Myocyte (in vitro differentiated cells): ENCODE results near the gene TNRC6A. TPM values are rescaled to one million over a fixed set of nuclear protein-coding genes. Genes with fewer than 3 reads are reported as not detected.
"Not testable (repeated sequence)": the region's sequence is repeated elsewhere in the genome, so short reads cannot be mapped to it uniquely, and the experiment has no call there.

Source experiments
- DNase-seq: peaks from one replicate; pipeline ENCODE4 v3.0.0-alpha.2; 2012; ENCODE audit warnings: low read depth
- total RNA-seq: library from RNA; depleted of rRNA; stranded (reverse); fragments of >200 nt; gene quantifications from 2 replicates; pipeline ENCODE4 v1.2.3, GENCODE V29; 2014

The TNRC6A gene
- total RNA-seq, 1 donor from 2014 or later = 15.0 TPM

DNA sequence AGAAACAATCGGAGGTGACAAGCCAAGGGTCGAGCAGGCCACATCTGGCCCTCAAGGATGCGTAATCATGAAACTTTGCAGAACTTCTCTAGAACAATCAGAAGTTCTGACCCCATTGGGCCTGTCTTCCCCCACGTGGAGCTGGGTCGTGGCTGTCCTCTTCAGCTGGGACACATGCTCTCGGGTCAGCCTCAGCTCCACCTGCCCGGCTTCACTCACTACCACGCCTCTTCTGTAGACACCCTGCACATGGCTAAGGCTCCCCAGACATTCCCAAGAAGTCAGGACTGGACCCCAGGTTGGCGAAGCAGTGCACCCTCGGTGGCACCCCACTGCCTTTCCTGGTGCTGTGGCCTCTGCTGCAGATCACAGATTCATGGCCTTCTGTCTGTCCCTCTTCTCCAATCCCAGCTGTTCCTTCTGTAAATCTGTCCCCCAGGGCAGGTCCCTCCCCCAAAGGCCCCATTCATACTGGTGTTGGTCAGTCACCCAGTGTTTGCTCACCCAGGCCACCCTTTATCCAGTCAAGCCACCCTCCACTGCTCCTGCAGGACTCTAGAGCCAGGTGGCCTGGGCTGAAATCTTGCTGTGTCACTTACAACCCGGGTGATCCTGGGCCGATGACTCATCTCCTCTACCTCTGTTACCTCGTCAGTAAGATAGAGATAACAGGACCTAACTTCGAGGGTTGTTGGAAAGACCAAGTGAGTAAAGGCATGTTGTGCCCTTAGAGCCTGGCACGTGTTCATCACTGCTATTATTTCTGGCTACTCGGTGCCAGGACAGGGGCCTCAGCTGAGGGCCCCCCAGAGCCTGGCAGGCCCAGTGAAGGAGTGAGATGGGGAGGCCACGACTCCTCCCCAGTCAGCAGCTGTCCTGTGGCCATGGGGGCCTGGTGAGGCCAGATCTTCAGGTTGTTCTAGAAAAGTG is 114.9 kb downstream of the TNRC6A start:
- DNase-seq = no peak

DNA sequence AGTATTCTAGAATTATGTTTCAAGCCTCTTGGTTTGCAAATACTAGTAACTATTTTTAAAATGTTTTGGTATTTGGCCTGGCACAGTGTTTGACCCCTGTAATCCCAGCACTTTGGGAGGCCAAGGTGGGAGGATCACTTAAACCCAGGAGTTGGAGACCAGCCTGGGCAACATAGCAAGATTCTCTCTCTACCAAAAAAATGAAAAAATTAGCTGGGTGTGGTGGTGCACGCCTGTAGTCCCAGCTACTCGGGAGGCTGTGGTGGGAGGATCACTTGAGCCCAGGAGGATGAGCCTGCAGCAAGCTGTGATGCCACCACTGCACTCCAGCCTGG is 115.5 kb downstream of the TNRC6A start:
- not testable (repeated sequence) for DNase-seq

DNA sequence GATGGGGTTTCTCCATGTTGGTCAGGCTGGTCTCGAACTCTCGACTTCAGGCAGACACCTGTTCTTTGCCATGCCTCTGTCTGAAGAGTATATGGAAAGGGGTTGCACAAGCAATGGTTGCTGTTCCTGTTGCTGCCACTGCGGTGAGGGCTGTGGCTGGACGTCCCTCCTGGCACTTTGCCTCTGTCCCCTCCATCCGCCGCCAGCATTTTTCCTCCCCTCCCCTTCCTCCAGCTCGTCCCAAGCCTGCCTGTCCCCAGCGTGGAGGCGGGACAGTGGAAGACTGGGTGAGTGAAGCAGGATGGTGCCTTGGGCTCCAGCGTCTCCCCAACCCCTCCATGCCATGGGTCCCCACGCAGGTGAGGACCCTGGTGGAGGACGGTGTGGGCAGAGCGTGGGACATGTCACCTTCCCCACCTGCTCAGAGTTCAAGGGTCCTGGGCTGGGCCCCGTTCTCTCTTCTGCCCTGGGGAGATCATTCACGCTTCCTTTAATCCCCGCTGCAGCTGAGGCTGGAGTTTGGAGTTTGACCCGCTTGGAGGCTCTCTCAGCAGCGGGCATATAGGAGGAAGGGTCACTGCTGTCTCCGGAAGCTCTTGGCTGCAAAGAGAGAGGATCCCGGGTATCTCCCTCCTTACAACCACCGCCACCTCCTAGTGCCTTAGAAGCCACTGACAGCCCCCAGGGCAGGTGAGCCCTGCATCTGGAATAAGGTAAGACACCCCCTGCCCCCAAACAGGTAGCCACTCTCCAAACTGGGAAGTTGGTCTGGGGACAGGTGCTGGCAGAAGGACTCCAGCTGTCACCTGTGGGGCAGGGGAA is 116.5 kb downstream of the TNRC6A start, which contains the start of gene SLC5A11:
Gene SLC5A11, plus strand, starts transcription at position 238 of the 822 bp plus-strand sequence. CDS start 12,681 bp downstream, outside the sequence.
- no peak for DNase-seq

DNA sequence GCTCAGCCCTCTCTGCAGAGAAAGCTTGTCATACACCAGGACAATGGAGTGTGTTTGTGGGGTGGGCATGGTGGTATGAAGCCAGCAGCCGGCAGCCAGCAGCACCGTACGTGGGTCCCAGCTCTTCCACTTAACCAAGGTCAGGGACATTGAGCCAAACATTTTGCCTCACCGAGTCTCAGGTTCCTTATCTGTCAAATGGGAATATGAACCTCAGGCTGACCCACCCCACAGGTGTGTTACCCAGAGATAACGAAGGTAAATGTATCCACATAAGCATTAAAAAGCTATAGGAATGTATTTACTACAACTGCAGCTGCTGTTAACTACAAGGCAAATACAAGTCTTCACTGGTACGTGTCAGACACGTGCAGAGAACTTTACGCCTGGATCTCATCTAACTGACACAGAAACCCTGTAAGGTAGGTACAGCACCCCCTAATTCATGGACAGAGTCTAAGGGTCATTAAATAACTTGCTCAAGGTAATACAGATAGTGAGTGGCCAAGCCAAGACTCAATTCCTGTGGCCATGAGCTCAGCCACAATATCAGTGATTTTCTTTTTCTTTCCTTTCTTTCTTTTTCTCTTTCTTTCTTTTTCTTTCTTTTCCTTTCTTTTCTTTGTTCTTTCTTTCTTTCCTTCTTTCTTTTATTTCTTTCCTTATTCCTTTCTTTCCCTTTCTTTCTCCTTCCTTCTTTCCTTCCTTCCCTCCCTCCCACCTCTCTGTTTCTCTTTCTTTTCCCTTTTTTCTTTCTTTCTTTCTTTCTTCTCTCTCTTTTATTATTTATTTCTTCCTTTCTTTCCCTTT is 117.3 kb downstream of the TNRC6A start:
- no peak for DNase-seq

DNA sequence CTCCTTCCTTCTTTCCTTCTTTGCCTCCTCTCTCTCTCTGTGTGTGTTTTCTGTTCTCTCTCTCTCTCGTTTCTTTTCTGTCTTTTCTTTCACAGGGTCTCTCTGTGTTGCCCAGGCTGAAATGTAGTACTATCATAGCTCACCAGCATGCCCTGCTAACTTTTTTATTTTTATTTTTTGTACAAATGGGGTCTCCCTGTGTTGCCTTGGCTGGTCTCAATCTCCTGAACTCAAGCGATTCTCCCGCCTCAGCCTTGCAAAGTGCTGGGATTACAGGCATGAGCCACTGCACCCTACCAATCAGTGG is 117.9 kb downstream of the TNRC6A start:
- DNase-seq = no peak

DNA sequence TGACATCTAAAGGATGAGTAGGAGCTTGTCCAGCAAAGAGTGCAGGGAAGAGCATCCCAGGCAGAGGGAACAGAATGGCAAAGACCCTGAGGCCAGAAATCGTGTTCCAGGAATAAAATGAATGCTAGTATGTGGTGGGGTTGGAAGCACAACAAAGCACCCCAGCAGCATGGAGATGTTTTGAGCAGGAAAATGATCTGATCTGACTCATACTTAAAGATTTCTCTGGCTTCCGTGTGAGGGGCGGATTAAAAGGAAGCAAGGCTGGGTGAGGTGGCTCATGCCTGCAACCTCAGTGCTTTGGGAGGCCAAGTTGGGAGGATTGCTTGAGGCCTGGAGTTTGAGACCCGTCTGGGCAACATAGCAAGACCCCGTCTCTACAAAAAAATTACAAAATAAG is 118.6 kb downstream of the TNRC6A start:
- peak; percentile 27 for DNase-seq

DNA sequence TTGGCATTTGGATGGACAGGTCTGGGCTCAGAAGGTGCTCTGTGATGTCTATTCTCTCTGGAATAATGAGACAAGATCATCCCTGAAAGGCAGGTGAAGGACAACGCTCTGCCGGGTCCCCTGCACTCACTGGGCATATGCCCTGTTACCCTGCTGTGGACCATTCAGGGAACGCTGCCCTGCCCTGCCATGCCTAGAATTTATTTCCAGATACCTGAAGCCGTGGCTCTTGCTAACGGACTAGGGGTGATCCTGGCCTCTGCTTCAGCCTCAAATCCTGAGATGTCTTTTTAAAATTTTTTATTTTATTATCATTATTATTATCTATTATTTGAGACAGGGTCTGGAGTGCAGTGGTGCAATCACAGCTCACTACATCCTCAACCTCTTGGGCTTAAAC is 120.2 kb downstream of the TNRC6A start:
- no peak for DNase-seq

DNA sequence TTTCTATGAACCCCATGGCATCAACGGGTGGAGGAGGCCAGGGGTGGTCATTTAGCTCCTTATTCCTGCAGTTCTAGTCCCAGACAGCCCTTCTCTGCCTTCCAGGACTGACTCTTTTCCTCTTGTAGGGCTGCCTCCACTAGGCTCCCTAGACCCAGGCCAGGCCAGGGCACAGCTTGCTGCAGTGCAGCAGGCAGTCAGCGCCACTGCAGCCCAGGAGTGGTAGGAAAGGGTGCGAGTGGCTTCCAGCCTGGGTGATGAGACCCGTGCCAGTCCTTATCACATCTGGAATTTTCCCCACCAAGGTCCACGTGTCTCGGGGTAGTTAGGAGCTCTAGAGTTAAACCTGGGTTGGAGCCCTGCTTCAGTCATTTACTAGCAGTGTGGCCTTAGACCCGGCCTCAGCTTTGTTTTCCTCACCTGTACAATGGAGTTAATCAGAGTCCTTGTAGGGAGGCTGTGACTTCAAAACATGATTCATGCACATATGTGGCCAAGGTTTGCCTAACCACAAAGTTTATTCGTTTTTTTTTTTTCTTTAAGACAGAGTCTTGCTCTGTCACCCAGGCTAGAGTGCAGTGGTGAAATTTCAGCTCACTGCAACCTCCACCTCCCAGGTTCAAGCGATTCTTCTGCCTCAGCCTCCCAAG is 121.0 kb downstream of the TNRC6A start:
- no peak for DNase-seq

DNA sequence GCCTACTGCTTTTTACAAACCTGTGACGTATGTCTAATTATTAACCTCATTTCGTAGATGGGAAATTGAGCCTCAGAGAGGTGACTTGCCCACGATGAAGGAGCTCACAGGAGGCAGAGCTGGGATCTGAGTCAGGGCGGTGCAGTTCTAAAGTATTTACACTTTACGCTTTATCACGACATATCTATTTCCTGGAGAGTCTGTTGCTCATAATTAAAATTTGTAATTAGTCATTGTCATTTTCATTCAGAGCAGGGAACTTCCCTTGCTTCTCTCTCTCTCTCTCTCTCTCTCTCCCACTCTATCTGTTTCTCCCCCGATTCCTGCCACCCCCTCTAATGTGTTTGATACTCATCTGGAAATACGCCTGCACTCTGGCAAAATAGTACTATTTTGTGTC is 122.2 kb downstream of the TNRC6A start:
- no peak for DNase-seq

DNA sequence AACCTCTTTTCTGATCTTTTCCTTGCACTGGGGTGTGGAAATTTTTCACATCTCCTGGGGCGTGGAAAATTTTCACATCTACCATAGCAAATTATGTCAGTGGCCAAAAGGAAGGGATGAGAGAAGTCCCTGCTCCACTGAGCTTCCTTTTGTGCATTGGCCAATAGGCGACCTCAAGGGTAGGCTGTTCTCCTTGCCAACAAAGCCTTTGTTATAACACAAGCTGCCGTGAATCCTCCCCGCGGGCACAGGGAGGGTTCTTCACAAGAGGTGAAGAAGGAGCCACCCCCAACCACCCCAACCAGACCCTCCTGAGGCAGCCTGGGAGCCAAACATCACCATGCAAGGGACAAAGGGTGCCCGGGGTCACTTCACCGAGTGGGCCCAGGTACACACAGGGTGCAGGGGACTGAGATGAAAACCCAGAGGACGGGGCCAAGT is 122.8 kb downstream of the TNRC6A start:
- DNase-seq = no peak

DNA sequence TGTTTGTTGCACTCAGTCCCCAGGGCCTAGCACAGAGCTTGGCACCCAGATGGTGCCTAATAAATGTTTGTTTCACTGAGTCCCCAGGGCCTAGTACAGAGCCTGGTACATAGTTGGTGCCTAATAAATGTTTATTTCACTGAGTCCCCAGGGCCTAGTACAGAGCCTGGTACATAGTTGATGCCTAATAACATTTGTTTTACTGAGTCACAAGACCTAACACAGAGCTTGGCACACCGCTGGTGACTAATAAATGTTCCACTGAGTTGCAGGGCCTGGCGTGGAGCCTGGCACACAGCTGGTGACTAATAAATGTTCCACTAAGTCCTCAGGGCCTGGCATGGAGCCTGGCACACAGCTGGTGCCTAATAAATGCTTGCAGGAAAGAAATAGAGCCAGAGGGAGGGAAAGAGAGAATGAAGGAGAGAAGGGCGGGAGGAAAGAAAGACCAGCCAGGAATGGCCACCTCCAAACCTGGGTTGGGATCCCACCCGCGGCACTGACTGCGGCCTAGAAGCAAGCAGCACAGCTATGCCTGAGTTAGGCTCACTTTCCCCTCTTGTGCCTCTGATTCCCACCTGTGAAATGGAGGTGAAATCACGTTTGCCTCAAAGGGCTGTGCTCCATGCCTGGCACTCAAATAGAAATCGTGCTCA is 123.8 kb downstream of the TNRC6A start:
- DNase-seq = no peak

DNA sequence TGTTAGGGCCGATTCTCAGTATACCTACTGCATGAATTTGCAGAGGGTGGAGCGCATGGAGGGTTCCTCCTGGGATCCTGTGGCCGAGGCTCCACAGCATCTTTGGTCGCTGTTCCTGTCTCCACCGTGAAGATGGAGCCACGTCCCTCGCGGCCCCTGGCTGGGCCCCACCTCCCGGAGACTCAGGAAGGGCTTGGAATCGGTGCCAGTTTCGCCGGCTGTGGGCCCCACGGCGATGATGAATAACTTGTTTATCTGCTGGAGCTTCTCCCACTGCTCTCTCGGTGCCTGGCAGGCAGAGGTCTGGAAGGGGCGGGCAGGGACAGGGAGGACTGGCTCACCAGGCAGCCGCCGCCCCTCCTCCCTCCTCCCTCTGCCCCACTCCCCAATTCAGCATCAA is 124.4 kb downstream of the TNRC6A start:
- peak; percentile 32 for DNase-seq

DNA sequence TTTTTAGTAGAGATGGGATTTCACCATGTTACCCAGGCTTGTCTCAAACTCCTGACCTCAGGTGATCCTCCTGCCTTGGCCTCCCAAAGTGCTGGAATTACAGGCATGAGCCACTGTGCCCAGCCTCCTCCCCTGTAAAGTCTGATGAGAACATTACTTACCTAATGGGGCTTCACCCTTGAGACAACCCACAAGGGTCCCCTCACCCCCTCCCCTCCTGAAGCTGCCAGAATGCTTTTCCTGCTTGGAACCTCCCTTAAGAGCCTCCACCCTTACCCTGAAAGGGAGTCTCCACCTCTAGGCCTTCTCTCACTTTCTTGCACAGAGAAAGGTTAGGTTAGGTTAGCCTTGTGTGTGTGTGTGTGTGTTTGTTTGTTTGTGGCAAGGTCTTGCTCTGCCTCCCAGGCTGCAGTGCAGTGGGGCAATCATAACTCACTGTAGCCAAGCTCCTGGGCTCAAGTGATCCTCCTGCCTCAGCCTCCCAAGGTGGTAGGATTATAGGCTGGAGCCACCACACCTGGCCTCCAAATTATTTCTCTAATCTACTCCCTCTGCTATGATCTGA is 125.2 kb downstream of the TNRC6A start:
- DNase-seq = no peak

DNA sequence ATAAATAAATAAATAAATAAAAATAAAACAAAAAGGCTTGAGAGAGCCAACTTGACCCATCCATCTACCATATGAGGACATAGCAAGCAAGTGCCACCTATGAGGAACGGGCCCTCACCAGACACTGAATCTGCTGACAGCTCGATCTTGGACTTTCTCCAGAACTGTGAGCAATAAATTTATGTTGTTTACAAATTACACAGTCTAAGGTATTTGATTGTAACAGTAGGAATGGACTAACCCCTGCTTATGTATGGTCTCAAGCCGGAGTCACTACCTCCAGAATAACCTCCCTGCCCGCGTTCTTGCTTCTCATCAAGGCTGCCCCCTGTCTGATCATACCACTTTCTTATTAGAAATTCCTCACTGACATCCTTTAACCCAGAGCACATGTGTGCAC is 126.2 kb downstream of the TNRC6A start:
- no peak for DNase-seq

DNA sequence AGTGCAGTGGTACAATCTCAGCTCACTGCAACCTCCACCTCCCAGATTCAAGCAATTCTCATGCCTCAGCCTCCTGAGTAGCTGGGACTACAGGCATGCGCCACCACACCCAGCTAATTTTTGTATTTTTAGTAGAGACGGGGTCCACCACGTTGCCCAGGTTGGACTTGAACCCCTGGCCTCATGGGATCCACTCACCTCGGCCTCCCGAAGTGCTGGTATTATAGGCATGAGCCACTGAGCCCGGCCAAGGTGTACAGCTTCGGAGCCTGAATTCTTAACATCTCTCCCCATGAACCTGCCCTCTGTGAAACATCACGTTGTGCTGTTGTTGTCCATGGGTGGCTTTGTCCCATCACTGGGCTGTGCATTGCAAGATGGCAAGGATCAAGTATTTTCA is 127.4 kb downstream of the TNRC6A start:
- DNase-seq = not testable (repeated sequence)

DNA sequence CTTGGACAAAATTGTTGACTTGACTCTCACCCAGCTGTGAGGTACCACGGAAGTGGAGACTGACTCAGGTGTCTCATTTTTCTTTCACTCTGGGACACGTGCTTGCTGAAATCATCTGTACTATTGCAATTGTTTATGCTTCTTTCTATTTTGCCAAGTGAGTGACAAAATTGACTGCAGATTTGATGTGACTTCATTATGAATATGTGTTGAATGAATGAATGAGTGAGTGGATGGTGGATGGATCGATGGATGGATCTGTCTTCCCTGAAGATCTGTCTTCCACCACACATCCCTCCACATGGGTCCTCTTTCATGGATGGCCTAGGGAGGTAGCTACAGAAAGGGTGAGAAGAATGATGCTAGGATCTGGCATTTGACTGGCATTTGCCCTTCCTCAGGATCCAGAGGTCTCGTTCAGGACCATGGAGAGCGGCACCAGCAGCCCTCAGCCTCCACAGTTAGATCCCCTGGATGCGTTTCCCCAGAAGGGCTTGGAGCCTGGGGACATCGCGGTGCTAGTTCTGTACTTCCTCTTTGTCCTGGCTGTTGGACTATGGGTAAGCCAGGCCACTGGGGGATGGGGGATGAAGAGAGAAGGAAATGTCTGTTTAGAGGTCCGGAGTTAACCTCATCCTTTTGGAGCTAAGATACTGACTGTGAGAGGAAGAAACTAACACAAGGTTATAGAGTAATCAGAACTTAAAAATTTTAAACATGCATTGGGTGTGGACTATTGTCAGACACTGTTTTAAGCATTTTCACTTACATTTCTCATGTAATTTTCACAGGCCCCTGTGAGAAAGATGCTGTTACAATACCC is 129.0 kb downstream of the TNRC6A start:
- DNase-seq = peak; percentile 77

DNA sequence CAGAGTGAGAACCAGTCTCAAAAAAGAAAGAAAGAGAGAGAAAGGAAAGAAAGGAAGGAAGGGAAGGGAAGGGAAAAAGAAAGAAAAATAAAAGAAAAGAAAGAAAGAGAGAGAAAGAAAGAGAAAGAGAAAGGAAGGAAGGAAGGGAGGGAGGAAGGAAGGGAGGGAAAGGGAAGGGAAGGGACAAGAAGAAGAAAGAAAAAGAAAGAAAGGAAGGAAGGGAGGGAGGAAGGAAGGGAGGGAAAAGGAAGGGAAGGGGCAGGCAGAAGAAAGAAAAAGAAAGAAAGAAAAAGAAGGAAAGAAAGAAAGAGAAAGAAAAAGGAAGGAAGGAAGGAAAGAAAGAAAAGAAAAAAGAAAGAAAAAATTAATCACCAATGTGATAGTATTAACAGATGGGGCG is 132.0 kb downstream of the TNRC6A start:
- DNase-seq = no peak

DNA sequence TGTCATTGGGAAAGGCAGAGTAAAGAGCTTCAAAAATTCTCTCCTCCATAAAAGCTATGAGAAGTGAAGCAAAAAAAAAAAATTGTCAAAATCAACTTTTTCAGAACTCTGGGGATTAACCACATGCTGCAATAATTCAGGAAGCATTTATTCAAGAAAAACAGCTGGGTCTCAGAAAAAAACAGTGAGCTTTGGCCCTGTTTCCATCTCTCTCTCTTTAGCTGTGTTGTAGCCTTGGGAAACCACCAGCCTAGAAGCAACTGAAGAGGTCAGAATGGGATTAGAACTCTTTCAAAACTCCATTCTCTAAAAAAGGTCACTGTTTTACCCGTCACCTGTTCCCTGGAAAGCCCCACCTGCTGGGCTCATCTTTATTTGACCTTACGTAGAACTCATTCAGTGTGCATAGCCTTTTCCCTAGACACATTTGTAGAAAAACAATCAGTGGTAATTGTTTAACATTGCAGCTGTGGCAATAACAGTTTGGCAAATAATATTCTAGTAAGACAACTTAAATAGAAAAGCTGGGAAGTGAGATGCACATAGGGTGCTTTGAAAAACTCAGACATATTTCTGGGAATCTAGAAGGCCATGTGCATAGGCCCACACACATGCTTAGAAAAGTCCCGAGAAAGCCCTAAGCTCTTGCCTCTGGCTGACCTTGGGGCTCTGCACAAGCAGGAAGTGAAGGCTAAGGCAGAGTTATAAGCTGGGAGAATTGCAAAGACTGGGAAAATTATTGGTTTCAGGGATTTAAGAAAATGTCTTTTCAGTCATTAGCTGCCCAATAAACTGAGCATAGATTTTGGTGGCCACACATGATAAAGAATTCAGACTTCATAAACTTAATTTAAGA is 134.4 kb downstream of the TNRC6A start:
- DNase-seq = peak; percentile 50
